ENCODE results near the gene MAST2.
A peak's percentile ranks its signal among the peaks of the same experiment; 100 is the strongest.

The MAST2 gene

GRCh38 chr1:45803299-45803780 is at the start of gene MAST2:
Gene MAST2 (plus strand): TSS chr1:45803612. CDS start chr1:45803896, 284 bp downstream.
- peak; percentile 96 for DNase-seq

- no peak for DNase-seq
Measured at GRCh38 chr1:45755697-45756096, 47.7 kb upstream of the MAST2 start.

- no peak for DNase-seq
Measured at GRCh38 chr1:45762291-45762690, 41.1 kb upstream of the MAST2 start.

GRCh38 chr1:45765999-45766792 is 37.2 kb upstream of the MAST2 start:
- no peak for DNase-seq

- DNase-seq: no peak
Measured at GRCh38 chr1:45767035-45767434, 36.4 kb upstream of the MAST2 start.

- no peak for DNase-seq
Measured at GRCh38 chr1:45769261-45769932, 34.0 kb upstream of the MAST2 start.

- no peak for DNase-seq
Measured at GRCh38 chr1:45772971-45773370, 30.4 kb upstream of the MAST2 start.

- DNase-seq: no peak
Measured at GRCh38 chr1:45775794-45776193, 27.6 kb upstream of the MAST2 start.

GRCh38 chr1:45785583-45785982 is 17.8 kb upstream of the MAST2 start:
- DNase-seq: no peak

- DNase-seq: no peak
Measured at GRCh38 chr1:45787905-45788304, 15.5 kb upstream of the MAST2 start.

GRCh38 chr1:45789601-45790000 is 13.8 kb upstream of the MAST2 start:
- no peak for DNase-seq

- no peak for DNase-seq
Measured at GRCh38 chr1:45792744-45793143, 10.7 kb upstream of the MAST2 start.

GRCh38 chr1:45793942-45794604 is 9.3 kb upstream of the MAST2 start:
- DNase-seq: peak; percentile 30

- no peak for DNase-seq
Measured at GRCh38 chr1:45796381-45796780, 7.0 kb upstream of the MAST2 start.

- no peak for DNase-seq
Measured at GRCh38 chr1:45796946-45797345, 6.5 kb upstream of the MAST2 start.

- DNase-seq: no peak
Measured at GRCh38 chr1:45800899-45801298, 2.5 kb upstream of the MAST2 start.

- DNase-seq: peak; percentile 82
Measured at GRCh38 chr1:45802343-45803298, 791 bp upstream of the MAST2 start.

- peak; percentile 32 for DNase-seq
Measured at GRCh38 chr1:45803781-45804668, 613 bp downstream of the MAST2 start.

- no peak for DNase-seq
Measured at GRCh38 chr1:45804669-45804969, 1.2 kb downstream of the MAST2 start.

- no peak for DNase-seq
Measured at GRCh38 chr1:45806129-45806528, 2.7 kb downstream of the MAST2 start.

- DNase-seq: no peak
Measured at GRCh38 chr1:45809761-45810160, 6.3 kb downstream of the MAST2 start.

- no peak for DNase-seq
Measured at GRCh38 chr1:45814776-45815175, 11.4 kb downstream of the MAST2 start.

Measured in NCI-H510A treated with DMSO at 0.1 percent for 48 hours (cell line).